Esophagus mucosa (tissue), 1 donor: ENCODE results near the gene DUSP28. TPM values are rescaled to one million over a fixed set of nuclear protein-coding genes. Genes with fewer than 3 reads are reported as not detected.
A peak's percentile ranks its signal among the peaks of the same experiment; 100 is the strongest.

Experiments
- ATAC-seq: fragments of 200-7000 bp; cut with Tn5 transposase; one replicate; pipeline ENCODE4 v1.9.1; 2020
- total RNA-seq: library from RNA; stranded (reverse); gene quantifications from one replicate; pipeline ENCODE4 v1.2.4, GENCODE V29; 2023
- donor health status: DM: yes; HTN: yes; CAD: no.

The DUSP28 gene
- total RNA-seq, 1 donor from 2014 or later, result 3.7 TPM

DNA sequence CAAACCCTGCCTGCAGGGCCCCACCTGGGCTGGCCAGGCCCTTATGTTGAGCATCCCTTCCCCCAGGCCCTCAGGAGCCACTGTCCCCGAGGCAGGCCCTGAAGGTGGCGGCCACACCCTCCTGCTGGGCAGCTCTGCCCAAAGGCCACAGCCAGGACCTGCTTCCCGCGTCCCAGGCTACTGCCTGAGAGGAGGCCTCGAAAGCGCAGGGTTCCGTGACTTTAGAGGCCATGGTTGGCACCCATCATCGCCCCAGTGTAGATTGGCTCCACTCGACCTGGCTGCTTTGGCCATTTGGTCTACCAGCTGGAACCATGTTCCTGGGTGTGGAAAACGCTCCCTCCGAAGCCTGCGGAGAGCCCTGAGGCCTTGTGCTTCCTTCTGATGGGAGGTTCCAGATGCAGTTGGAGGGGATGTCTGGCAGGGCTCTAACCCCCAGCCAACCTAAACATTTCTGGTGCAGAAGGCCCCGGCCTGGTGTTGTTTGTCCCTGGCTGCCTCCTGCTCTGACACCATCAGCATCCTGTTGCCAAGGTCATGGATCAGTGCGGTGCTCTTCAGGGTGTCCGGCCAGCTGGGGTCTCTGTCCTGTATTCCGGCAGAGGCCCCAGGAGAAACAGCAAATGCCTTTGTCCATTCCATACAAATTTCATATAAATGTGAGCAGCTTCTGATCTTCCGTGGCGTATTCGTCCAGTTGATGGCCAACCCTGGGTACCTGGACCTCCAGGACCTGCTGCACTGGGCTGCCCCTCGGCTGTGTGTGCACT, 41.1 kb downstream of the DUSP28 start:
- no peak for ATAC-seq

- ATAC-seq, result no peak
These were observed 41.6 kb downstream of the DUSP28 start for GRCh38 chr2:240601831-240602160.

- ATAC-seq, result no peak
These were observed 42.3 kb downstream of the DUSP28 start for GRCh38 chr2:240602266-240603050.

DNA sequence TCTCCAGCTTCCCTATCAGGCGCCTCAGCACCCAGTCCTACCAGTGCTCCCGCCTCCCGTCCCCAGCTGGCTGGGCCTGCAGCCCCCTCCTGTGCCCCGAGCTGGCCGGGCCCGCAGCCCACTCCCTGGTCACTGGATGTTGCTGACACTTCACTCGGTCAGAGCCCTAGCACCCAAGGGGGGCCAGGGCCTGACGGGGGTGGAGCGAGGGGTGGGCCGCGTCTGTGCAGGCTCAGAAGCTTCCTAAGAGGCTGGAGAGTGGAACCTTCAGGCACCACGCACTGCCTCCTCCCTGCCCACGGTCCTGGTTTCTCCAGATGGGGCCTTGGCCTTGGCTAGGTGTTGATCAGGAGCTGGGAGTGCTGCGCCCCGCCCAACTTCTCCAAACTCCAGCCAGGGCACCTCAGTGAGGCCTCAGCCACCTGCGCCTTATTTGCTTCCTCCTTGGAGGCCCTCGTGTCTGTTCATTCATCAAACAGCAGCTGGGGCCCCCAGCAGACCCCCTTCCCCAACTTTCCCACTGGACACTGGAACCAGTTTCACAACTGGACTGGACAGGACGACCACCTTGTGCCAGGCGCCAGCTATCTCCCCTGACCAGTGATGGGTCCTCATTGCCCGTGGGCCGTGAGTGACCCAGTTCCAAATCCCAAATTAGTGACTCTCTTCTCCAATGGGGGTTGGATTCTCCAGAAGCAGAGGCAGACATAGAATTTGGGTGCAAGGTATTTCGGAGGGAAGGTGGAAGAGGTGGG, 43.1 kb downstream of the DUSP28 start:
- ATAC-seq, result no peak

DNA sequence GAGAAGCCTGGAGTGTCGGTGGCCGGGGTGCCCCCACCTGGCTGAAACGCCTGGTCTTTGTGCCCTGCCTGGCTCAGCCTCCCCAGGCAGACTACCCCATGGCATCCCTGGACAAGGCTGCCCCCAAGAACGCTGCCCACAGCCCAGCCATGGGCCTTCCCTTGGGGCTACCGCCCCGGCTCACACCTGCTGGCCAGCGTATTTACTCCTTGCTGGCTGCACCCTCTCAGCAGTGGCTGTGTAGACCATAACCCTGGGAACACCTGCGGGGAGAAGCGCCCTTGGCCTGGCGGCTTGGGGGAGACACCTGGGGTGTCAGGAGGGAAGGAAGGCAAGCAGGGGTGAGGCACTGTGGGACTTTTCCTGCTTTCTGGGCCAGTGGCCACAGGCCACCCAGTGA, 43.7 kb downstream of the DUSP28 start:
- ATAC-seq, result no peak

DNA sequence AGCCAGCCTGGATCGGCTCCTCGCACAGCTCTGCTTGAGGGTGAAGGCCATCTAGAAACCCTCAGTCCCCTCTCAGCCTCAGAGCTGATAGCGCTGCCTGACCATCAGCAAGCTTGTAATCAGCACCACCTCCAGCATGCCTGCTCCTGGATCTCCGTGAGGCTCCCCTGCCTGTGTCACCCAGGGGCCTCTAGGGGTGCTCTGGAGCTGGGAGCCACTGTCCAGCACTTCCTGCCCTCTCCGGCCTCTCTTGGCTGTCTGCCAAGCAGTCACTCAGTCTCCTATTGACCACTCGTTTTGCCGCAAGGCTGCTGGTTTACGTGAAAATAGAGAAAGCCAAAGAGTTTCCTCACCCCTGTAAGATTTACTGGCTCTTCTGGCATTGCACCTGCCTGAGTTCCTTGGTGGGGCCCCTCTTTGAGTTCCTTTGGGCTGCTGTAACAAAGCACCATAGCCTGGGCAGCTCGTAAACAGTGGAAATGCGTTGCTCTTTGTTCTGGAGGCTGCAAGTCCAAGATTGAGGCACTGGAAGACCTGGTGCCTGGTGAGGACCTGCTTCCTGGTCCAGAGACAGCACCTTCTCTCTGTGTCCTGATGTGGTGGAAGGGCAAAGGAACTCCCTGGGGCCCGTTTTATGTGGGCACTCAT, 44.3 kb downstream of the DUSP28 start:
- peak; percentile 45 for ATAC-seq

DNA sequence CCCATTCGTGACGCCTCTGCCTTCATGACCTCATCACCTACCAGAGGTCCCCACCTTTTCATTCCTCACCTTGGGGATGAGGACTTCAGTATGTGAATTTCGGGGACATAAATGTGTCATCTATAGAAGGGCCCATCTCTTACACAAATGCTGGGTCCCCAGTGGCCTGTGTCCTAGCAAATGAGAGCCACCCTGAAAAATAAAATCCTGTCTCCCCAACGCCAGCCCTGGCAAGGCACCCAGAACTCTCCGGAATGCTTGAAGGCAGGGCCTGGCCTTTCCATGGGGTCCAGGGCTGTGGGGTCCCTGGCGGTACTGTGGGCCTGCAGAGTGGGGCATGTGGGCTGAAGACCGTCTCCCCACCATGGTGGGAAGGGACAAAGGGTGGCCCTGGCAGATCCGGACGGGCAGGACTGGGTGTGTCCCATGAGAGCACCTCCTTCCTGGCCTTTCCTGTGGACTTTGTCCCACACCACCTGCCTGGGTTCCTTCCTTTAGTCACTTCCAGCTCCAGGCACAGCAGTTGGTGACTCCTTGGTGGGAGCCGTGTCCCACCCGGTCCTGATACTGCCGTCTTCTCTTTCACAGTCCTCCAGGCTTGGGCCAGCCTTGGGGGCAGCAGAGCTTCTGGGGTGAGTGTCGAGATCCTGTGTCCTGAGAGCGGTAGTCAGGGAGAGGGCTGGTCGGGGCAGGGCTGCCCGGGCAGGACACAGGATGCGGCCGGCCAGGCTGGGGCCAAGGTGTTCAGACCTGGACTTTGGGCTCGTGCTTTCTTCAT, 45.0 kb downstream of the DUSP28 start:
- peak; percentile 30 for ATAC-seq

GRCh38 chr2:240605867-240606743, 45.9 kb downstream of the DUSP28 start:
- ATAC-seq, result peak; percentile 14

DNA sequence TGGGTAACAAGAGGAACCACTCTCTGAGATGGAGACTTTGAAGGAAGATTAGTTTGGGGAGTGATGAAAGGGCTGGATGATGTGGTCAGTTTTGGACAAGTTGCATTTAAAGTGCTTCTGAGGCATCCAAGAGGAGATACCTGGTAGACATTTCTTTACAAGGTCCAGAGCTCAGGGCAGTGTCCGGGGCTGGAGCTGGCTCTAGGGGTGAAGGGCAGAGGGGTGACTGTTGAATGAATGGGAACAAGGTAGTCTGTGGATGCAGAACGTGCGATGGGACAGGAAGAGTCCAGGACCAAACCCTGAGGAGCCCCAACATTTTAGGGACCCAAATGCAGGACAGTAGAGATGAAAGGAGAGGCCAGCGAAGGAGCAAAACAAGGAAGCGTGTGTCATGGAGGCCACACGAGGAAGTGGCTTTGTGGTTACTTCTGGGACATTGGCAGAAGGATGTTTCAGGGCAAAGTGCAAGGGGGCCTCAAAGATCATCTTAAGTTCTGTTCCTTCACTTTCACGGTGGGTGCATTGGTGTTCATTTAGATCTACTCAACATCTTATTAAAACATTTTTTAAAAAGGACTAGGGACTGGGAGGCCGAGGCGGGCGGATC, 51.5 kb downstream of the DUSP28 start:
- no peak for ATAC-seq

Other genes with a start within 250 kb of the DUSP28 start
- 101 TPM for gene GPC1, start 124.7 kb upstream of the DUSP28 start, total RNA-seq
- 8.9 TPM for gene ANKMY1, start 2.4 kb upstream of the DUSP28 start, total RNA-seq
- gene RNPEPL1, start 8.1 kb downstream of the DUSP28 start, total RNA-seq, result 44.6 TPM
- 10.5 TPM for gene CAPN10, start 26.4 kb downstream of the DUSP28 start, total RNA-seq
- 0.24 TPM for gene GPR35, start 65.1 kb downstream of the DUSP28 start, total RNA-seq
- not detected for gene AQP12B, start 122.5 kb downstream of the DUSP28 start, total RNA-seq
- gene AQP12A, start 131.5 kb downstream of the DUSP28 start, total RNA-seq, result not detected